Epidermal melanocyte (primary cell): ENCODE results near the gene RBM20.
"Not testable (repeated sequence)": the region's sequence is repeated elsewhere in the genome, so short reads cannot be mapped to it uniquely, and the experiment has no call there.

Experiments
- DNase-seq: peaks from one replicate; pipeline ENCODE4 v3.0.0; 2011; ENCODE audit warnings: low spot score; ENCODE audit not compliant: insufficient read length

RBM20 gene

DNA sequence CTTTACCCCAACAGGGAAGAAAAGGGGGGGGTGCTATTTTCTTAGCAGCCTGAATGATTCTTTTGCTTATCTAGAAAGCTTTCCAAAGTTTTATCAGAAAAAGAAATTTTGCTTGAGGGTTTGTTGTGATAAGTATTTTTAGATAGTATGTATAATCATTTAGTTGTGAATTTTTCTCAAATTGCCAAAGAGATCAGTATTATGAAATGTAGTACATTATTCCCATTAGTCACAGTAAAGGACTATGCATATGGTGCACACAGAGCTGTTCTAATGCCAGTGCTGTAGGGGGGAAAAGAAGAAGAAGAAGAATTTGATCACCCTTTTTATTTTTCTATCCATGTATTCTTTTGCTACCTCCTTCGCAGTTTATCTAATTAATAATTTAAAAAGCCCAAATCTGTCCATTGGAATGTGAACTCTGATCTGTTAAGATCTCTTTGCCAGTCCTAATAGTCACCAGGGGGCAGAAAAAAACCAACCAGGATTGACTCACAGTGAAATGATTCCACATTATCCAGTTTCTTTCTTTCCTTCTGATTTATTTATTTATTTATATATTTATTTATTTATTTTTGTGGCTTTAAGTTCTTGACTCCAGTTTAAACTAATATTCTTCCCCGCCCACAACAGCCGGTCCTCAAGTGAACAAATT lies 4.7 kb downstream of the RBM20 start:
- no peak for DNase-seq

DNA sequence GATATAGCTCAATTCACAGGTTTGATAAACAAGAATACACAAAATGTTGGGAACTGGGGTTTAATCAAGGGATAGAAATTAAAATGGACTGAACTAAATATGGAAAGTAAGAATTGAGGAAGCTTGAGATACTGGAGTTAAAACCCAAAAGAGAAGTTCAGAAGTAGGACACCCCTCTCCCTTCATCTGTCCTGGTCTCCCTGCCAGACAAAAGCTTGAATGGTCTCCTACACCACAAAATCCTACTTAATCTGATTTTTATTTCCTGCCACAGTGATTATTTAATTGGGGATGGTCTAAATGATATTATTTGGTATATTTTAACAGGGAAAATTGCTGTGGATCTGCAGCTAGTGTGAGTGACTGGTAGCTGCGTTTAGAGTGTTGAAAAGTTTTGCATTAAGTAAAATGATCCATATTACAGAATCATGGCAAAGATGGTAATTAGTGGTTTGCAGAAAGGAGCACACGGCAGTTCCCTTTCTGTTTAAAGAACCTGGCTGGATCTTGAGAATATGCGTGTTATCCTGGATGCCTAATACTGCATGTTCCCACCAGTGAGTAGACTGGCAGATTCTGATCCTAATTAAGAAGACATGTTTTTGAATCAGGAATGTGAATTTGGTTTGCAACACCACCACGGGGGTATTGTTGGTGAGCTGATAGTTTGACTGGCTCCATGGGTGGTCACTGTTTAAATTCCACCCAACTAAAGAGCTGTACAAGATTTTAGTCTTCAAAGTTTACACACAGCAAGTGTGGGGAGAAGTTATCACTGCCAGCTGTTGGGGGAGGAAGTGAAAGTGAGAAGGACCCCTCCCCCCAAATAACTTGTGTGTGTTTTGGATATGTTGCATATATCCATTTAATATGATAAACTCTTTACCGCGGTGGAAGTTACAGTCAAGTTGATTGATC lies 5.5 kb downstream of the RBM20 start:
- no peak for DNase-seq

DNA sequence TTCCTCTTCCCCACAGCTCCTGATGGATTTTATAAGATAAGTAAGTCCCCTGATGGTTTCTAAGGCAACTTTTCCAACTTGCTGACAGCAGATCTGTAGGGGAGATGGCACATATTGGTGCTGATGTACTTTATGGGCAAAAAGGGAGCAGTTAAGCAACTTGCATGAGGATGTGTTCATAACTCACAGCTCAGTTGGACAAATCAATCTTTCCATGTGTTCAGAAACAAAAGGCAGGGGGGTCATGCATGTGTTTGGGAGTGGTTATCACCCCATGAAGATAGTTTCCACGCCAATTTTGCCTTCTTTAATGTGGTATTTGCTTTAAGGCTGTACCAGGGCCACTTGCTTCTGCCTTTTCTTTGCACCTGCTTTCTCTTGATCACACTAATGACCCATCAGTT lies 6.1 kb downstream of the RBM20 start:
- no peak for DNase-seq

DNA sequence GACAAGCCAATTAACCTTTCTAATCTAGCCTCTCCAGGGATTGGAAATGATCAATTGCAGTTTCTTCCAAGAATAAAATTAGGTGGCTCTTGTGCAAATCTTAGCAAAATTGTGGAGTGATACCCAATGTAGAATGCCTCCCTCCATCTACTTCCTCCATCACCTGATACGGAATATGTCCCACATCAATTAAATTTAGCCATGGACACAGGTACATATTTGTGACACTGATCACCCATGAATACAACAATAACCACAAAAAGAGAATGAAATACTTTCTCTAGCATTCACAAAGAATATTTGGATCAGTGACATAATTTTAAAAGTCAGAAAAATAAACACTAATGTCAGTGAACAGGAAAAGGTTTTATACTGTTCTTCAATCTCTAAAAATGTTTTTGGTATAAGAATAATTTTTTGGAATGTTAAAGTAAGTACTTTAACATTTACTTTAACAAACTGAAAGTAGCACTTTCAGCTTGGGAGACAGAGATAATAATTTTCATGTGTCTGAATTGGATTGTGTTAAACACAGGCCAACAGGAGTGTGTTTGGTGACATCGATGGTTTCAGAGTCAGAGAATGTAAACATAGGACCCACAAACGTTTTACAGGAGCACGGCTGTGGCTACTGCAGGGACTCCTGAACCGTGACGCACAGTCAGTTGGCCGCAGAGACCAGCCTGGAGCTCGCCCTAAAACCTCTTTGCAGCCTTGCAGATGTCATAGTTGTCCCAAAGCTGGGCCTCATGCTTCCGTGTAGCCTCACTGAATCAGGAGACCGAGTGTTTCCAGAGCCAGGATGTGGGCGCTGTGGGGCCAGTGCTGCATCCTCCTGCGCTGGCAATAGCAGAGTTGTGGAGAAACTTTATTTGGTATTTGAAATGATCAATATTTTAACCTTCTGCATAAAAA lies 7.2 kb downstream of the RBM20 start:
- peak; percentile 57 for DNase-seq

DNA sequence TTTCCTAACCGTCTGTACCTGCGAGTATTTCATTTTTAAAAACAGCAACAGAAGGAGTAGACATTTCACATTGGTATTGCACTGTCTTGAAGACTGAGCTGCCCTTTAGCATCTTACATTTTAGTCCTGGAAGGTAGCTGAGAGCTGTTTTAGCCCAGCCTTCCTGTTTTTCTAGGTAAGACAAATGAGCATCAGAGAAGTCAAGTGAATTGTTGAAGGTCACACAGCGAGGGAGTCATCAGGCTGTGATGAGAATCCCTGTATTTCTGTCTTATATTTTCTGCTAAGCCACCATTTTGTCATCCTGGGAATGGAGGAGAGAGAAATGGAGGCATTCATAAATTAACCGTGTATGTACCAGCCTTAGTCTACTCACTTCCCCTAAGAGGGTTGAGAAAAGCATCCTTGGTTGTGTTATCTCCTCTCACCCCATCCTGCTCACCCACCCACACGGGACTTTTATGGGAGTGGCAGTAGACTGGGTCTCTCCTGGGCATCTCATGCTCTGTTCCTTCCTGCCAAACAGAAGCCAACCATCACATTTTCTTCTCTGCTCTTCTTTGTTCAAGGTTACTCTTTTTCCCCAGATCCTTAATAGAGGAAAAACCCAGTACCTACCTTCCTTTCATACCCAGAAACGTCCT lies 8.5 kb downstream of the RBM20 start:
- DNase-seq = no peak

DNA sequence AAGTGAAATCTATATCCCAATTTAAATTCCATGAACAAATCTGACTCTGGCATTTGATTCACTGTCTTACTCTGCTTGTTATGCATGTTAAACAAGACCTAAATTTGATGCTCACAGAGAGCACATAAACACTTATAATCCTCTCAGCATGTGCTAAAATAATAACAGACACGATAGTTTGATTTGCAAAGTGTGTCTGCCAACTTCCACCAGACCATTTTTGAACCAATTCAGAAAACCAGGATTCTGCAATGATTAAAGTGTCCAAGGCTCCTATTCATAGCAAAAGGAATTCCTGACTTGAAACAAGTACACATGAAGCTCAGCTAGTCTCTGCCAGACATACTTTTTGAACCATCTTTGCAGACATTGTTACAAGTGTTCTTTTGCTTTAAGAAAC lies 11.2 kb downstream of the RBM20 start:
- no peak for DNase-seq

DNA sequence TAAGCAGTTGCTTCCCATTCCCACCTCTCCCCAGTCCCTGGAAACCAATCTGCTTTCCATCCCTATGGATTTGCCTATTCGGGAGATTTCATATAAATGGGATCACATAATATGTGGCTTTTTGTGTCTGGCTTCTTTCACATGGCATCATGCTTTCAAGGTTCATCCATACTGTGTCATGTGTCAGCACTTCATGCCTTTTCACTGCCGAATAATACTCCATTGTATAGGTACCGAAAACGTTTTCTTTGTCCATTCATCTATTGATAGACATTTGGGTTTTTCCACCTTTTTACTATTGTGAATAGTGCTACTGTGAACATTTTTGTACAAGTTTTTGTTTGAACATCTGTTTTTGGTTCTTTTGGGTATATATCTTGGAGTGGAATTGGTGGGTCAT lies 12.5 kb downstream of the RBM20 start:
- no peak for DNase-seq

DNA sequence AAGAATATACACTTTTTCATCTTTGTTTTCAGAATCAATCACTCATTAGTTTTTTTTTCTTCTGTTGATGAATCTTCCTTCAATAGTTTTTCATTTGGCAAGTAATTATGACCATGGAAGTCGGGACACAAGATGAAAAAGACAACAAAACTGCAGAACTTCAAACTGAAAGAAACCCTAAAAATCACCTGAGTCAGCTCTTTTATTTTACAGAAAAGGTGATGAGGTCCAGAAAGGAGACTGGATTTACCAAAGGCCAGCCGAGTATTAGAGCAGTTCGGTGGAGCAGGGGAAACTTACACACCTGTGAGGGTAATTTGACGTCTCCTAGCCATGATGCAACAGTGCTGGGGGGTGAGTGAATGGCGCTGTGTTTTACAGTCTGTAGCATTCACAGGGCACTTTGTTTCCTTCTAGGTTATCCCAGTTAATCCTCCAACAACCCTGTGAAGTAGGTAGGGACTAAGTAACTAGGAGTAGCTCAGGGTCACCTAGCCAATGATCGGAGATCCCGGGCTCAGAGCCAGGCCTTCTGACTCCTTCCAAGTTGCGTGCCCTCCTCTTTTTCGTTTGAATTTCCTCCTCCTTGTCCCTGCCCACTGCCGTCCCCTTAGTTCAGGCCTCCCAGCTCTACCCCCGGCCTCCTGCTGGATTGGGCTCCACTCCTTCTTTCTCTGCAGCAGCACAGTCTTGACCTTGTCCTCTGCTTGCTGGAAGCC lies 14.0 kb downstream of the RBM20 start:
- no peak for DNase-seq

DNA sequence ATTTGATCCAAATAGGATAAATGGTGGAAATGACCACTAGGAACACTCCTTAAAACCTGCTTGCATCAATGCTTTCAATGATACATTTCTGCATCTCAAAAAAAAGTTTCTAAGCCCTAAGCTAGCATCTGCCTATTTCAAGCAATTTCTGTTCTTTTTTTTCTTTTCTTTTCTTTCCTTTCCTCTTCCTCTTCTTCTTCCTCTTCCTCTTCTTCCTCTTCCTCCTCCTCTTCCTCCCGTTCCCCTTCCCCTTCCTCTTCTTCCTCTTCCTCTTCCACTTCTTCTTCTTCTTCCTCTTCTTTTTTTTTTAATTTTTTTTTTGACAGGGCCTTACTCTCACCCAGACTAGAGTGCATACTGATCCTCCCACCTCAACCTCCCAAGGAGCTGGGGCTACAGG lies 15.4 kb downstream of the RBM20 start:
- no peak for DNase-seq

DNA sequence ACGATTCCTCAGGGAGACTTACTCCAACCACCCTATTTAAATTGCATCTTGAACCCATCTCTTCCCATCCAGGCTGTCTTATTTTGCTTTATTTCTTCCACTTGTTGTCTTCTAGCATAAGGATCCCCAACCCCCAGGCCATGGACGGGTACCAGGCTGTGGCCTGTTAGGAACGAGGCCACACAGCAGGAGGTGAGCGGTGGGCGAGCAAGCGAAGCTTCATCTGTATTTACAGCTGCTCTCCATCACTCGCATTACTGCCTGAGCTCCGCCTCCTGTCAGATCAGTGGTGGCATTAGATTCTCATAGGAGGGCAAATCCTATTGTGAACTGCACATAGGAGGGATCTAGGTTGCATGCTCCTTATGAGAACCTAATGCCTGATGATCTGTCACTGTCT lies 16.2 kb downstream of the RBM20 start:
- DNase-seq = not testable (repeated sequence)

DNA sequence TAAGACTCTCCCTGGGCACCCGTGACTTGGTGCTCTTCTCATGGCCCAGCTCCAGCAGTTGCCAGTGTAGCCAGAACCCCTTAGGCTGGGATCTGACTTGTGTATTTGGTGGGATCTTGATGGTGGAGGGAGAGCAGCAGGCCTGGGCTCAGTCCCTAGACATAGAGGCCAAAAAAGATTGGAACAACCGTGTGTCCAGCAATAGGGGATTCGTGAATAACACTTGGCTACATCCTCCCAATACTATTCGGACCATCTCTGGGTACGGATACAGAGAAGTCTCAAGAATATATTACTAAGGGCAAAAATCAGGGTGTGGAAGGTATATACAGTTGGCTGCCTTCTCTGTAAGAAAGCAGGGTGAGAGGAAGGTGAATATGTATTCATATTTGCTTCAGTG lies 17.2 kb downstream of the RBM20 start:
- DNase-seq = no peak

DNA sequence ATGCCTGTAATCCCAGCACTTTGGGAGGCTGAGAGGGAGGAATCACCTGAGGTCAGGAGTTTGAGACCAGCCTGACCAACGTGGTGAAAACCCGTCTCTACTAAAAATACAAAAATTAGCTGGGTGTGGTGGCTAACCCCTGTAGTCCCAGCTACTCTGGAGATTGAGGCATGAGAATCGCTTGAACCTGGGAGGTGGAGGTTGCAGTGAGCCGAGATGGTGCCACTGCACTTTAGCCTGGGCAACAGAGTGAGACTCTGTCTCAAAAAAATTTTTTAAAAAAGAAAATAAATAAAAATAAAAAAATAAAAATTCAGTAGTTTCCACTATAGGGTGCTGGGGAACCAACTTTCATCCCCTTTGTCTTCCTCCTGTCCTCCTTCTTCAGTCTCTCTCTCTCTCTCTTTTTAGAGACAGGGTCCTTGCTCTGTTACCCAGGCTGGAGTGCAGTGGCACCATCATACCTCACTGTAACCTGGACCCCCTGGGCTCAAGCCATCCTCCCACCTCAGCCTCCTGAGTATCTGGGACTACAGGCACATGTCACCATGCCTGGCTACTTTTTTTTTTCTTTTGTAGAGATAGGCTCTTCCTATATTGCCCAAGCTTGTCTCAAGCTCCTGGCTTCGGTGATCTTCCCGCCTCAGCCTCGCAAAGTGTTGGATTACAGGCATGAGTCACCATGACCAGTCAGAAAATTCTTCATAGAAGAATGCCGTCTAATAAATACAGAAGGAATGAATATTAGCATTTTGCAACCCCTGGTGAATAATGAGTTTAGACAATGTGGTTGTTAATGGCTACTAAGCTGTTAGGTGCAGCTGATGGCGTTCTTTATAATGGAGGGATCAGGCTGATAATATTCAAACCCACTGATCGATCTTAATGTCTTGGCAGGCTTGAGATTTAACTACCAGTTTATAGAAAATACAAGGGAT lies 20.6 kb downstream of the RBM20 start:
- DNase-seq = no peak

DNA sequence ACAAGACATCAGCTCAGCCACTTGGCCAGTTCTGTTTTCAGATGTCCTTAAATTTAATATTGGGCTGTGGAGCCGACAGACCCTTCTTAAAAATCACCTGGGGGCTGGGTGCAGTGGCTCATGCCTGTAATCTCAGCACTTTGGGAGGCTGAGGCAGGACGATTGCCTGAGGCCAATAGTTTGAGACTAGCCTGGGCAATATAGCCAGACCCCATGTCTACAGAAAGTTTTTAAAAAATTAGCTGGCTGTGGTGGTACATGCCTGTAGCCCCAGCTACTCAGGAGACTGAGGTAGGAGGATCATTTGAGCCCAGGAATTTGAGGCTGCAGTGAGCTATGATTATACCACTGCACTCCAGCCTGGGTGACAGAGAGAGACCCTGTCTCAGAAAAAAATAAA lies 22.1 kb downstream of the RBM20 start:
- not testable (repeated sequence) for DNase-seq

DNA sequence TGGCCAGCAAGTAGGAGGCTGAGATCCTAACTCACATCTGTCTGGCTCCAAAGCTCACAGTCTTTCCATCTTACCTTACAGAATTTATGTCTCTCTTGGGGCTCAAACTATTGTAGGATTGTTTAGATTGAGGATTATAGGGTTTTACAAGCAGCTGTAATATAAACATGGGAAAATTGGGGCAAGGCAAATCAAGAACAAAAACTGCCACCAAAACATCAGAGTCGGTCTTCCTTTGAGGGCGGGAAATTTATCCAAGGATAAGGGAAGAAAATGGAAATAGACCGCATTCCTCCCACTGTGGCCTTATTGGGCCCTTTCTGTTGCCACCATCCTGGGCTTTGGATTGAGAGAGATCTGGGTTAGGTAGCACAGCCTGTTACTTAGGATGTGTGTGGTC lies 22.5 kb downstream of the RBM20 start:
- DNase-seq = no peak

DNA sequence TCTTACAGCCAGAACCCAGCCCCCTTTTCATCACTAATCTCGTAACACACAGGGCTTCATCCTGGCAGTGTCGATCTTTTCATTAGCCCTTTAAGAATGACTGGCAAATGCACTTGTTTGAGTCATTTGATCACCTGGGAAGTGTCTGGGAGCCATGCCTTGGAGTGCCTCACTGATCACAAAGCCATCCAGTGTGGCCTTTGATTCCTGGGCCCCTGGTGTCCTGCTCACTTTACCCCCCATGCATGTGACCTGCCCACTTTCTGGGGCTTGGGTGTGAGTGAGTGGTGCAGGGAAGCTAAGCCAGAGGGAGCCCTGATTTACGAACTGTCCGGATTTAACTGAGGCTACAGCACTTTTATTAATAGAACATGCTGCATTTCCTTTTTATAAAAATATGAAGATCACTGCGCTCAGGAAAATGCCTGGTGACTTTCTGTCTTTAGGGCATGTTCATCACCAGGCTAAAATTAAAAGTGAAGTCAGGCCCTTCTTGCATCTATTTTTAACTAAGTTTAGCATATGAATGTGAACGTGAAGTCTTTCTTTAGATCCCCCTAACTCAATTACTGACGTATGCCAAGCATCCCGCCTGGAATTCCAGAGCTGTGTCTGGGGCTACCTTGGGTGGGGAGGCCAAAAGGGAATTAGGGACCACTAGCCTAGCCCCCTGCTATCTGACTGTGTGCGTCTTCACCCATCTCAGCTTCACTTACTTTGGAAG lies 23.6 kb downstream of the RBM20 start:
- DNase-seq = no peak

DNA sequence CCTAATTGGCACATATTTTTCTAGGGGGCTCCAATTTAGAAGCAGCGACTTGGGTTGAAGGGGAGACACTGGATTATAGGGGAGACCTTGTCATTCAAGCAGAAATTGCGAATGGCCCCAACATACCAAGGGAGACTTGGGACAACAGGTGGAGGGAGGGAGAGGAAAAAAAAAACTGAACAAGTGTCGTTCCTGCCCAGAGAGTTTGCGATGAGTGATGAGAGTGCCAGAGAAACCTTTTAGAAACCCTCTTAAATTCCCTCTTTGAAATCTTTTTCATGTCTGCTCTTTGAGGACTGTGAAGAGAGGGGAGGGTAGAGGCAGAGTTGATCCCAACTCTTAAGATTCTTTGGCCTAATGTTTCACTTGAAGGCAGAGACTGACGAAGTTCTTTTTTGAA lies 24.3 kb downstream of the RBM20 start:
- no peak for DNase-seq

DNA sequence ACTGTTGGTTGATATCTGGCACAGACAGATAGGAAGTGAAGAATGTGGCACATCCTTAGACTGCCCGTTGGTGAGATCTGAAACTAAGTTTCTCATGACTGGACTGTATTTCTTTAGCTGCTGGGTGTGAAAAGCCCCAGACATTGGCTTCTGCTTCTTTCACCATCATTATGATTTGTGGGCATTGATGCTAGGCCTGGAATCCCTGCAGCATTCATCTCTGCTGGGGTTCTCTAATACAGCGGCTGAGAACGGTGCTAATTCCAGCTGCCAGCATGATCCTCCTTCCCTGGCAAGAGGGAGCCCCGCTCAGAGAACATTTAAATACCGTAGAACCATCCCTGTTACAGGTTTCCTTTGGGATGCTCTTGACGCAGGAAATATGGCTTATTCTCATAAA lies 26.2 kb downstream of the RBM20 start:
- DNase-seq = no peak

DNA sequence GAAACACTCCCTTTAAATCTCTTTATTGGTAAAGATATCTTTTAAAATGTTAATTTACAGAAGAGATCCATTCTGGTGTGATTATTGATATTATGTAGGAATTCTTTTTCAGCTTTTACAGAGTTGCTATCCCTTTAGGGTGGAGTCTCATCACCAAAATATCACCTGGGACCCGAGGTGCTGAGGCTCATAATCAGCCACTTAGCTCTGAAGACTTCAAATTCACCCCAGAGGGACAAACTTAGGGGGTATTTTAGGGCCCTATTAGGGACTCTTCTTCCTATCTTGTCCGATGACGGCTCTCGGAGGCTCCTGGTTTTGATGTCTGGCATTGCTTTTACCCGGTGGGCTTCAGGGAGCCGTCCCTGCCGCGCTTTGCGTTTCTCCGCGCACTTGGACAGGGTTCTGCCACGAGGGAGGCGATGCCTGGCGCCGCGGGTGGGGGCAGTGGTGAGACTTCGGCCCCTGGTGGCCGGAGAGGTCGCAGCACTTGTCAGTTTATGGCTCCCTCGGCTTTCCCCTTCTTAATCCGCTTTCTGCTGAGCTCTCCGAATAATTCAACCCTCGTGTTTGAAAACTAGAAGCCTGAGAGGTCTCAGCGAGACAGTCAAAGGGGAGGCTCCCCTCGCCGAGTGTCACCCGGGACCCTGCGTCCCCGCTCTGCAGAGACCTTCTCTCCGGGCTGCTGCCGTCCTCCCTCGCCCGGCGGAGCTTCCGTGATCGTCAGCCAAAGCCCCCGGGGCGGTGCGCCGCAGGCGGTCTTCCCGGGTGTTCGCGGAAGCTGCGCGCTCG lies 27.8 kb downstream of the RBM20 start:
- peak; percentile 53 for DNase-seq
